Daoy (cell line): ENCODE data around the gene SCUBE1. TPM values are rescaled to one million over a fixed set of nuclear protein-coding genes. Genes with fewer than 3 reads are reported as not detected.
"Not testable (repeated sequence)": the region's sequence is repeated elsewhere in the genome, so short reads cannot be mapped to it uniquely, and the experiment has no call there.

Experiments
- DNase-seq: peaks from one replicate; pipeline ENCODE4 v3.0.0-alpha.2; 2015; ENCODE audit warnings: low read depth
- total RNA-seq: library from RNA; depleted of rRNA; stranded (reverse); fragments of >200 nt; shearing (Covaris generic); gene quantifications from 2 replicates; pipeline ENCODE4 v1.2.3, GENCODE V29; 2014

Gene SCUBE1
- total RNA-seq, 1 experiment from 2014 or later, result 1.4 TPM

GRCh38 chr22:43301866-43302265, 41.3 kb downstream of the SCUBE1 start:
- DNase-seq, result no peak

GRCh38 chr22:43300891-43301676, 42.1 kb downstream of the SCUBE1 start:
- DNase-seq, result no peak

- no peak for DNase-seq
These were observed 43.4 kb downstream of the SCUBE1 start for GRCh38 chr22:43299736-43300135.

GRCh38 chr22:43298062-43298801, 44.9 kb downstream of the SCUBE1 start:
- DNase-seq, result no peak

GRCh38 chr22:43297270-43298061, 45.7 kb downstream of the SCUBE1 start:
- no peak for DNase-seq

- no peak for DNase-seq
These were observed 46.8 kb downstream of the SCUBE1 start for GRCh38 chr22:43296276-43296902.

GRCh38 chr22:43295660-43296059, 47.5 kb downstream of the SCUBE1 start:
- DNase-seq, result no peak

GRCh38 chr22:43295173-43295572, 48.0 kb downstream of the SCUBE1 start:
- DNase-seq, result no peak

GRCh38 chr22:43293655-43294392, 49.3 kb downstream of the SCUBE1 start:
- peak; percentile 41 for DNase-seq

- no peak for DNase-seq
These were observed 49.9 kb downstream of the SCUBE1 start for GRCh38 chr22:43293259-43293654.

- DNase-seq, result no peak
These were observed 50.5 kb downstream of the SCUBE1 start for GRCh38 chr22:43292630-43293018.

- no peak for DNase-seq
These were observed 51.8 kb downstream of the SCUBE1 start for GRCh38 chr22:43291381-43291780.

- DNase-seq, result peak; percentile 45
These were observed 53.0 kb downstream of the SCUBE1 start for GRCh38 chr22:43289976-43290721.

GRCh38 chr22:43289531-43289963, 53.6 kb downstream of the SCUBE1 start:
- DNase-seq, result peak; percentile 14

GRCh38 chr22:43288807-43289420, 54.3 kb downstream of the SCUBE1 start:
- DNase-seq, result no peak

- no peak for DNase-seq
These were observed 54.8 kb downstream of the SCUBE1 start for GRCh38 chr22:43288378-43288777.

GRCh38 chr22:43287441-43287840, 55.7 kb downstream of the SCUBE1 start:
- no peak for DNase-seq

- DNase-seq, result no peak
These were observed 61.8 kb downstream of the SCUBE1 start for GRCh38 chr22:43281394-43281793.

- DNase-seq, result not testable (repeated sequence)
These were observed 62.7 kb downstream of the SCUBE1 start for GRCh38 chr22:43280523-43280886.
